ENCODE measurements around the gene ALDH9A1. TPM values are rescaled to one million over a fixed set of nuclear protein-coding genes. Genes with fewer than 3 reads are reported as not detected.

Gene ALDH9A1
- total and polyA plus RNA-seq, 2 of the 8 experiments (the other 6 are each of a cell fraction or from before 2014, with no cell fraction given): 57.6 to 63.8 TPM

- CTCF ChIA-PET (ENCODE audit: partially characterized antibody): interaction anchor here (1.8 to 1.9 kb wide), 2 partner anchors 12 to 48 kb away, joined by 4 to 6 read pairs; no protein-coding TSS in a partner anchor
Measured at GRCh38 chr1:165648919-165649572, 49.3 kb downstream of the ALDH9A1 start.

More at GRCh38 chr1:165648919-165649572, 49.3 kb downstream of the ALDH9A1 start:
- peaks cover 0 to 3% (median 0%) of the 10 kb centered on the region in 4 experiments; a peak in 1 of 7 replicates for H3K4me1 ChIP-seq (replicated peaks in 1 of 4; ENCODE audit: control insufficient read depth in 3 of 4, insufficient read depth in 4 of 4, low read length in 3 of 4)
- peaks cover 0 to 2% of the 10 kb centered on the region in 2 experiments for H4K20me1 ChIP-seq (replicated peaks in 1 of 2; ENCODE audit: control insufficient read depth in 1 of 2, insufficient read depth in 2 of 2, low read length in 2 of 2)
- peaks cover 2% of the 10 kb centered on the region; the same call in 1 of the 2 replicates for H3K79me1 ChIP-seq (ENCODE audit: low read depth, low read length)
- peak; percentile 55; the same call in 1 of the 2 replicates for TF ChIP-seq EGR1 (IDR thresholded peaks at IDR 0.05; ENCODE audit: borderline replicate concordance, low read depth, low read length)
- TF ChIP-seq CHD2 (IDR thresholded peaks at IDR 0.05; ENCODE audit: low read length): no peak
- DNase-seq (ENCODE audit: low read depth in 1 of 2, low spot score in 2 of 2): no peak
- POLR2A ChIA-PET (ENCODE audit: partially characterized antibody): interaction anchor here (0.6 to 1.3 kb wide), 3 partner anchors 9 to 49 kb away, joined by 3 to 5 read pairs (median 3); partner anchors contain the start of gene ALDH9A1
- H3K23ac ChIP-seq (ENCODE audit: insufficient read length): no peak overlapping the region
- H4K5ac ChIP-seq (ENCODE audit: insufficient read length, low read depth, low read length): no peak overlapping the region
- no peak overlapping the region for H2BK20ac ChIP-seq (ENCODE audit: low read length)
- H3K36me3 ChIP-seq (ENCODE audit: control insufficient read depth in 2 of 4, insufficient read depth in 4 of 4, low read length in 3 of 4): peaks cover 0 to 9% (median 1%) of the 10 kb centered on the region in 4 experiments; a peak in 5 of 8 replicates
- H3K79me2 ChIP-seq (ENCODE audit: control insufficient read depth in 1 of 2, insufficient read depth in 2 of 2, low read length in 2 of 2): no peaks in the 10 kb centered on the region; a peak in 1 of 4 replicates
- H3K56ac ChIP-seq (replicated peaks; ENCODE audit: insufficient read length, low read depth, low read length): no peak overlapping the region
- H3K4me2 ChIP-seq (ENCODE audit: insufficient read depth in 1 of 2, low read depth in 2 of 2, low read length in 2 of 2): no peak overlapping the region
- no peak for FAIRE-seq
- no peak overlapping the region for H2BK12ac ChIP-seq (ENCODE audit: low read depth, low read length)
- no peaks in the 10 kb centered on the region for H3K9me3 ChIP-seq (ENCODE audit: insufficient read depth in 2 of 2, low read depth in 1 of 2, low read length in 1 of 2)
- H4K91ac ChIP-seq (replicated peaks; ENCODE audit: insufficient read length, low read length): no peak overlapping the region
- no peak overlapping the region for H2AFZ ChIP-seq (ENCODE audit: low read length)
- H3K14ac ChIP-seq (ENCODE audit: insufficient read length): no peak overlapping the region
- no peak overlapping the region for H3K4ac ChIP-seq (replicated peaks; ENCODE audit: insufficient read length, low read depth, low read length)
- H3K23me2 ChIP-seq (ENCODE audit: low read depth, low read length): no peaks in the 10 kb centered on the region
- H3K18ac ChIP-seq (ENCODE audit: extremely low read depth, low read length): no peak overlapping the region
- no peak overlapping the region for H3K9ac ChIP-seq (replicated peaks in 1 of 4; ENCODE audit: extremely low read depth in 1 of 4, low read depth in 3 of 4, low read length in 3 of 4)
- H2AK5ac ChIP-seq (ENCODE audit: low read depth, low read length): no peak overlapping the region
- no peak overlapping the region; the same call in 1 of the 2 replicates for H4K8ac ChIP-seq (ENCODE audit: extremely low read depth, insufficient read depth, low read length)
- no peaks in the 10 kb centered on the region for H3K27me3 ChIP-seq (replicated peaks in 1 of 4; ENCODE audit: control insufficient read depth in 3 of 4, extremely low read depth in 1 of 4, insufficient read depth in 3 of 4, low read length in 3 of 4)
- H3K4me3 ChIP-seq (ENCODE audit: extremely low read depth in 1 of 4, insufficient read depth in 2 of 4, low read depth in 3 of 4, low read length in 4 of 4): no peak overlapping the region
- H2BK5ac ChIP-seq (ENCODE audit: low read depth, low read length): no peak overlapping the region
- H2BK120ac ChIP-seq (replicated peaks; ENCODE audit: low read depth, low read length): no peak overlapping the region
- no peak overlapping the region for H2BK15ac ChIP-seq (ENCODE audit: low read length)
- WGBS, 2 experiments (ENCODE audit: extremely low coverage in 1 of 2, insufficient coverage in 1 of 2, insufficient read length in 1 of 2, insufficient replicate concordance in 2 of 2, low coverage in 1 of 2, low lambda C conversion rate in 2 of 2, missing lambda C conversion rate in 1 of 2): 88% methylated on average over 7 of the region's 7 CpGs; no CpG with 5 or more reads in 1 of the 2 experiments
- no peak overlapping the region for H3K27ac ChIP-seq (ENCODE audit: low read depth, low read length)

All from H1 (cell line).